ENCODE data around the gene UQCRHL.

Gene UQCRHL

GRCh38 chr1:15797614-15798390, 9.6 kb downstream of the UQCRHL start:
- no peak for DNase-seq (ENCODE audit: low spot score)

GRCh38 chr1:15796086-15796462, 11.4 kb downstream of the UQCRHL start:
- no peak for DNase-seq (ENCODE audit: low spot score)

GRCh38 chr1:15788624-15789301, 18.7 kb downstream of the UQCRHL start:
- DNase-seq (ENCODE audit: low spot score) = no peak

- DNase-seq (ENCODE audit: low spot score) = no peak
Observed at GRCh38 chr1:15786581-15786980, 20.9 kb downstream of the UQCRHL start.

GRCh38 chr1:15785683-15786082, 21.8 kb downstream of the UQCRHL start:
- DNase-seq (ENCODE audit: low spot score) = no peak

- no peak for DNase-seq (ENCODE audit: low spot score)
Observed at GRCh38 chr1:15777909-15778707, 29.3 kb downstream of the UQCRHL start.

- no peak for DNase-seq (ENCODE audit: low spot score)
Observed at GRCh38 chr1:15775706-15776105, 31.7 kb downstream of the UQCRHL start.

GRCh38 chr1:15771836-15772515, 35.5 kb downstream of the UQCRHL start:
- DNase-seq (ENCODE audit: low spot score) = no peak

- no peak for DNase-seq (ENCODE audit: low spot score)
Observed at GRCh38 chr1:15770313-15770962, 37.0 kb downstream of the UQCRHL start.

- no peak for DNase-seq (ENCODE audit: low spot score)
Observed at GRCh38 chr1:15768388-15768787, 39.1 kb downstream of the UQCRHL start.

- no peak for DNase-seq (ENCODE audit: low spot score)
Observed at GRCh38 chr1:15767941-15768340, 39.5 kb downstream of the UQCRHL start.

GRCh38 chr1:15765495-15766194, 41.8 kb downstream of the UQCRHL start:
- DNase-seq (ENCODE audit: low spot score) = no peak

GRCh38 chr1:15764890-15765289, 42.6 kb downstream of the UQCRHL start:
- no peak for DNase-seq (ENCODE audit: low spot score)

- DNase-seq (ENCODE audit: low spot score) = no peak
Observed at GRCh38 chr1:15764269-15764764, 43.1 kb downstream of the UQCRHL start.

- no peak for DNase-seq (ENCODE audit: low spot score)
Observed at GRCh38 chr1:15762546-15762945, 44.9 kb downstream of the UQCRHL start.

GRCh38 chr1:15761366-15762128, 45.9 kb downstream of the UQCRHL start:
- DNase-seq (ENCODE audit: low spot score) = no peak

GRCh38 chr1:15760520-15761211, 46.8 kb downstream of the UQCRHL start:
- DNase-seq (ENCODE audit: low spot score) = no peak

GRCh38 chr1:15758953-15759661, 48.3 kb downstream of the UQCRHL start:
- no peak for DNase-seq (ENCODE audit: low spot score)

Data from globus pallidus (tissue), 1 donor.